ENCODE measurements around the gene RGMA.

GRCh38 chr15:93001156-93001555, 87.9 kb downstream of the RGMA start:
- TF ChIP-seq, protein P1, sequence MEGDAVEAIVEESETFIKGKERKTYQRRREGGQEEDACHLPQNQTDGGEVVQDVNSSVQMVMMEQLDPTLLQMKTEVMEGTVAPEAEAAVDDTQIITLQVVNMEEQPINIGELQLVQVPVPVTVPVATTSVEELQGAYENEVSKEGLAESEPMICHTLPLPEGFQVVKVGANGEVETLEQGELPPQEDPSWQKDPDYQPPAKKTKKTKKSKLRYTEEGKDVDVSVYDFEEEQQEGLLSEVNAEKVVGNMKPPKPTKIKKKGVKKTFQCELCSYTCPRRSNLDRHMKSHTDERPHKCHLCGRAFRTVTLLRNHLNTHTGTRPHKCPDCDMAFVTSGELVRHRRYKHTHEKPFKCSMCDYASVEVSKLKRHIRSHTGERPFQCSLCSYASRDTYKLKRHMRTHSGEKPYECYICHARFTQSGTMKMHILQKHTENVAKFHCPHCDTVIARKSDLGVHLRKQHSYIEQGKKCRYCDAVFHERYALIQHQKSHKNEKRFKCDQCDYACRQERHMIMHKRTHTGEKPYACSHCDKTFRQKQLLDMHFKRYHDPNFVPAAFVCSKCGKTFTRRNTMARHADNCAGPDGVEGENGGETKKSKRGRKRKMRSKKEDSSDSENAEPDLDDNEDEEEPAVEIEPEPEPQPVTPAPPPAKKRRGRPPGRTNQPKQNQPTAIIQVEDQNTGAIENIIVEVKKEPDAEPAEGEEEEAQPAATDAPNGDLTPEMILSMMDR (IDR thresholded peaks at IDR 0.05): no peak
- no peak for TF ChIP-seq POLR2A (IDR thresholded peaks at IDR 0.05)
